GM23338 (cell line): ENCODE results near the gene IKZF1. TPM values are rescaled to one million over a fixed set of nuclear protein-coding genes. Genes with fewer than 3 reads are reported as not detected.

Source experiments
- ATAC-seq: fragments of 200-7000 bp; cut with Tn5 transposase; 3 replicates; pipeline ENCODE4 v1.9.1; 2020
- DNase-seq: peaks from one replicate; pipeline ENCODE4 v3.0.0-alpha.2; 2015; ENCODE audit warnings: low spot score
- H2AFZ ChIP-seq: fragments of 200-600 bp; sonication (generic); 2 replicates; pipeline ENCODE4 v1.8.0; 2016; ENCODE audit warnings: antibody characterized with exemption, mild to moderate bottlenecking, moderate library complexity
- H3F3A ChIP-seq: fragments of 200-600 bp; sonication (generic); replicated peaks from 2 replicates; pipeline ENCODE4 v1.8.0; 2017; ENCODE audit warnings: antibody characterized with exemption, mixed run types, low read depth
- H3K27ac ChIP-seq: fragments of 200-600 bp; sonication (generic); 2 replicates; pipeline ENCODE4 v1.6.1; 2016; ENCODE audit warnings: low read depth
- H3K27me3 ChIP-seq: fragments of 200-600 bp; sonication (generic); 2 replicates; pipeline ENCODE4 v1.8.0; 2016; ENCODE audit warnings: mild to moderate bottlenecking, mixed run types, moderate library complexity; ENCODE audit not compliant: insufficient read depth
- H3K36me3 ChIP-seq: fragments of 200-600 bp; sonication (generic); 2 replicates; pipeline ENCODE4 v1.8.0; 2016; ENCODE audit warnings: mild to moderate bottlenecking; ENCODE audit not compliant: insufficient read depth
- H3K4me1 ChIP-seq: fragments of 200-600 bp; sonication (generic); 2 replicates; pipeline ENCODE4 v1.8.0; 2016; ENCODE audit warnings: mild to moderate bottlenecking, moderate library complexity; ENCODE audit not compliant: insufficient read depth
- H3K4me2 ChIP-seq: fragments of 200-600 bp; sonication (generic); 2 replicates; pipeline ENCODE4 v1.7.1; 2017; ENCODE audit warnings: mixed run types
- H3K4me3 ChIP-seq: fragments of 200-600 bp; sonication (generic); 2 replicates; pipeline ENCODE4 v1.6.1; 2016; ENCODE audit warnings: mixed run types
- H3K79me2 ChIP-seq: fragments of 200-600 bp; sonication (generic); replicated peaks from 2 replicates; pipeline ENCODE4 v1.8.0; 2017; ENCODE audit warnings: mild to moderate bottlenecking; ENCODE audit not compliant: insufficient read depth
- H3K9me2 ChIP-seq: fragments of 200-600 bp; sonication (generic); 2 replicates; pipeline ENCODE4 v1.8.0; 2017; ENCODE audit not compliant: insufficient read depth
- H4K20me1 ChIP-seq: fragments of 200-600 bp; sonication (generic); replicated peaks from 2 replicates; pipeline ENCODE4 v1.8.0; 2017; ENCODE audit warnings: mild to moderate bottlenecking; ENCODE audit not compliant: insufficient read depth
- H3K27ac Mint-ChIP-seq: 2 replicates; pipeline ENCODE4 v1.8.0; 2020; ENCODE audit warnings: inconsistent platforms, mild to moderate bottlenecking, moderate library complexity, mixed read lengths
- H3K27me3 Mint-ChIP-seq: 3 replicates; pipeline ENCODE4 v1.8.0; 2022; ENCODE audit warnings: low read depth, mild to moderate bottlenecking, moderate library complexity, mixed read lengths, inconsistent platforms; ENCODE audit not compliant: insufficient read depth, poor library complexity
- H3K36me3 Mint-ChIP-seq: 3 replicates; pipeline ENCODE4 v1.8.0; 2021; ENCODE audit warnings: low read depth, mild to moderate bottlenecking, inconsistent platforms, moderate library complexity, mixed read lengths
- H3K4me1 Mint-ChIP-seq: 3 replicates; pipeline ENCODE4 v1.8.0; 2020; ENCODE audit warnings: mild to moderate bottlenecking, inconsistent platforms, mixed read lengths
- H3K4me3 Mint-ChIP-seq: 3 replicates; pipeline ENCODE4 v1.8.0; 2021; ENCODE audit warnings: moderate library complexity, mild to moderate bottlenecking, inconsistent platforms, mixed read lengths
- H3K9me3 Mint-ChIP-seq: 3 replicates; pipeline ENCODE4 v1.8.0; 2020; ENCODE audit warnings: moderate library complexity, mild to moderate bottlenecking, inconsistent platforms, mixed read lengths
- CREB1 ChIP-seq: fragments of 250-450 bp; sonication (Bioruptor Pico); IDR thresholded peaks from 2 replicates; pipeline ENCODE4 v1.5.0; 2020; ENCODE audit warnings: low read depth, mild to moderate bottlenecking, moderate library complexity
- EZH2 ChIP-seq: fragments of 200-600 bp; sonication (generic); IDR thresholded peaks from one replicate; pipeline ENCODE4 v1.8.0; 2017; ENCODE audit warnings: antibody characterized with exemption, mild to moderate bottlenecking, low read depth; ENCODE audit not compliant: unreplicated experiment
- EZH2phosphoT487 ChIP-seq: fragments of 200-600 bp; sonication (generic); IDR thresholded peaks from one replicate; pipeline ENCODE4 v1.8.1; 2018; ENCODE audit warnings: antibody characterized with exemption; ENCODE audit not compliant: unreplicated experiment
- JUNB ChIP-seq: IDR thresholded peaks from one replicate; pipeline ENCODE4 v1.6.1; 2016; ENCODE audit warnings: antibody characterized with exemption; ENCODE audit not compliant: unreplicated experiment
- NANOG ChIP-seq: IDR thresholded peaks from 2 replicates; pipeline ENCODE4 v1.6.1; 2016; ENCODE audit warnings: antibody characterized with exemption, borderline replicate concordance
- POLR2AphosphoS5 ChIP-seq: IDR thresholded peaks from 2 replicates; pipeline ENCODE4 v1.6.1; 2016; ENCODE audit warnings: antibody characterized with exemption, low read depth
- STAT1 ChIP-seq: IDR thresholded peaks from one replicate; pipeline ENCODE4 v1.6.1; 2016; ENCODE audit warnings: antibody characterized with exemption; ENCODE audit not compliant: unreplicated experiment
- ZNF114 ChIP-seq: fragments of 250-450 bp; sonication (Bioruptor Pico); IDR thresholded peaks from 2 replicates; pipeline ENCODE4 v1.5.0; 2020; ENCODE audit warnings: mild to moderate bottlenecking, moderate library complexity
- ZNF331 ChIP-seq: fragments of 250-450 bp; sonication (Bioruptor Pico); IDR thresholded peaks from 2 replicates; pipeline ENCODE4 v1.5.0; 2020; ENCODE audit warnings: low read depth, mild to moderate bottlenecking, moderate library complexity
- polyA plus RNA-seq: library from polyadenylated mRNA; unstranded; fragments of >200 nt; fragmentation: Nextera tagmentation; extraction: Ambion mirVana; gene quantifications from 2 replicates; pipeline ENCODE4 v1.2.1, GENCODE V29; 2016
- total RNA-seq: library from RNA; depleted of rRNA; stranded (reverse); fragments of >200 nt; shearing (Covaris generic); gene quantifications from 2 replicates; pipeline ENCODE4 v1.2.3, GENCODE V29; 2014
- TF ChIP-seq, protein P1 (sequence below): fragments of 250-450 bp; sonication (Bioruptor Pico); IDR thresholded peaks from 2 replicates; pipeline ENCODE4 v1.5.0; 2020; ENCODE audit warnings: mild to moderate bottlenecking, moderate library complexity
- TF ChIP-seq, protein P2 (sequence below), 2 experiments: fragments of 200-600 bp in 1 of 2; sonication (generic) in 1 of 2; conservative IDR thresholded peaks; 2 replicates each; pipeline versions ENCODE4 v1.5.1 to v1.6.1; 2016 to 2017; ENCODE audit warnings: antibody characterized with exemption in 2 of 2, low read depth in 2 of 2, mild to moderate bottlenecking in 2 of 2, moderate library complexity in 1 of 2
- TF ChIP-seq, protein P3 (sequence below): IDR thresholded peaks from 2 replicates; pipeline ENCODE4 v1.6.1; 2016; ENCODE audit warnings: antibody characterized with exemption
- TF ChIP-seq, protein P4 (sequence below): IDR thresholded peaks from one replicate; pipeline ENCODE4 v1.6.1; 2018; ENCODE audit warnings: antibody characterized with exemption; ENCODE audit not compliant: unreplicated experiment

Gene IKZF1
- total and polyA plus RNA-seq, 2 experiments from 2014 or later: 0.57 to 1.8 TPM

DNA sequence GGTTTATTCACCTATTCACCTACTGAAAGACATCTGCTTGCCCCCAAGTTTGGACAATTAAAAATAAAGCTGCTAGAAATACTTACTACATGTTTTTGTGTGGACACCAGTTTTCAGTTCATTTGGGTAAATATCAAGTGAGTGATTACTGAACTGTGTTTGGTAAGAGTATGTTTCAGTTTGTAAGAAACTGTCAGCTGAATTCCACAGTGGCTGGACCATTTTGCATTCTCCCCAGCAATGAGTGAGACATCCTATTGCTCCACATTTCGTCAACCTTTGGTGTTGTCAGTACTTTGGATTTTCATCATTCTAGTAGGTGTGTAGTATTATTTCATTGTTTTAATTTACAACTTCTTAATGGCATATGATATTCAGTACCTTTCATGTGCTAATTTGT, 17.4 kb upstream of the IKZF1 start:
- Histone ChIP-seq H3K4me1 (no peaks in the 10 kb centered on the region), H3K36me3 (no peaks in the 10 kb centered on the region), H3K27me3 (no peaks in the 10 kb centered on the region), H3K27ac (no peak overlapping the region), H3F3A (no peaks in the 10 kb centered on the region), H3K9me2 (no peaks in the 10 kb centered on the region), H2AFZ (no peak overlapping the region), H4K20me1 (no peaks in the 10 kb centered on the region), H3K79me2 (no peaks in the 10 kb centered on the region), H3K4me2 (no peak overlapping the region), H3K4me3 (no peak overlapping the region)
- H3K36me3 Mint-ChIP-seq: no peaks in the 10 kb centered on the region
- DNase-seq (no peak), ATAC-seq (no peak)
- no peak overlapping the region for H3K27ac Mint-ChIP-seq
- H3K27me3 Mint-ChIP-seq: no peaks in the 10 kb centered on the region
- H3K4me1 Mint-ChIP-seq: no peaks in the 10 kb centered on the region
- no peaks in the 10 kb centered on the region; the same call in 2 of the 3 replicates for H3K9me3 Mint-ChIP-seq
- no peak overlapping the region for H3K4me3 Mint-ChIP-seq
- TF ChIP-seq ZNF114 (CRISPR knock-in tag) (no peak), EZH2 (no peak), CREB1 (CRISPR knock-in tag) (no peak), EZH2phosphoT487 (no peak), JUNB (no peak), POLR2AphosphoS5 (no peak), NANOG (no peak), STAT1 (no peak), ZNF331 (no peak)
- TF ChIP-seq, protein P1, sequence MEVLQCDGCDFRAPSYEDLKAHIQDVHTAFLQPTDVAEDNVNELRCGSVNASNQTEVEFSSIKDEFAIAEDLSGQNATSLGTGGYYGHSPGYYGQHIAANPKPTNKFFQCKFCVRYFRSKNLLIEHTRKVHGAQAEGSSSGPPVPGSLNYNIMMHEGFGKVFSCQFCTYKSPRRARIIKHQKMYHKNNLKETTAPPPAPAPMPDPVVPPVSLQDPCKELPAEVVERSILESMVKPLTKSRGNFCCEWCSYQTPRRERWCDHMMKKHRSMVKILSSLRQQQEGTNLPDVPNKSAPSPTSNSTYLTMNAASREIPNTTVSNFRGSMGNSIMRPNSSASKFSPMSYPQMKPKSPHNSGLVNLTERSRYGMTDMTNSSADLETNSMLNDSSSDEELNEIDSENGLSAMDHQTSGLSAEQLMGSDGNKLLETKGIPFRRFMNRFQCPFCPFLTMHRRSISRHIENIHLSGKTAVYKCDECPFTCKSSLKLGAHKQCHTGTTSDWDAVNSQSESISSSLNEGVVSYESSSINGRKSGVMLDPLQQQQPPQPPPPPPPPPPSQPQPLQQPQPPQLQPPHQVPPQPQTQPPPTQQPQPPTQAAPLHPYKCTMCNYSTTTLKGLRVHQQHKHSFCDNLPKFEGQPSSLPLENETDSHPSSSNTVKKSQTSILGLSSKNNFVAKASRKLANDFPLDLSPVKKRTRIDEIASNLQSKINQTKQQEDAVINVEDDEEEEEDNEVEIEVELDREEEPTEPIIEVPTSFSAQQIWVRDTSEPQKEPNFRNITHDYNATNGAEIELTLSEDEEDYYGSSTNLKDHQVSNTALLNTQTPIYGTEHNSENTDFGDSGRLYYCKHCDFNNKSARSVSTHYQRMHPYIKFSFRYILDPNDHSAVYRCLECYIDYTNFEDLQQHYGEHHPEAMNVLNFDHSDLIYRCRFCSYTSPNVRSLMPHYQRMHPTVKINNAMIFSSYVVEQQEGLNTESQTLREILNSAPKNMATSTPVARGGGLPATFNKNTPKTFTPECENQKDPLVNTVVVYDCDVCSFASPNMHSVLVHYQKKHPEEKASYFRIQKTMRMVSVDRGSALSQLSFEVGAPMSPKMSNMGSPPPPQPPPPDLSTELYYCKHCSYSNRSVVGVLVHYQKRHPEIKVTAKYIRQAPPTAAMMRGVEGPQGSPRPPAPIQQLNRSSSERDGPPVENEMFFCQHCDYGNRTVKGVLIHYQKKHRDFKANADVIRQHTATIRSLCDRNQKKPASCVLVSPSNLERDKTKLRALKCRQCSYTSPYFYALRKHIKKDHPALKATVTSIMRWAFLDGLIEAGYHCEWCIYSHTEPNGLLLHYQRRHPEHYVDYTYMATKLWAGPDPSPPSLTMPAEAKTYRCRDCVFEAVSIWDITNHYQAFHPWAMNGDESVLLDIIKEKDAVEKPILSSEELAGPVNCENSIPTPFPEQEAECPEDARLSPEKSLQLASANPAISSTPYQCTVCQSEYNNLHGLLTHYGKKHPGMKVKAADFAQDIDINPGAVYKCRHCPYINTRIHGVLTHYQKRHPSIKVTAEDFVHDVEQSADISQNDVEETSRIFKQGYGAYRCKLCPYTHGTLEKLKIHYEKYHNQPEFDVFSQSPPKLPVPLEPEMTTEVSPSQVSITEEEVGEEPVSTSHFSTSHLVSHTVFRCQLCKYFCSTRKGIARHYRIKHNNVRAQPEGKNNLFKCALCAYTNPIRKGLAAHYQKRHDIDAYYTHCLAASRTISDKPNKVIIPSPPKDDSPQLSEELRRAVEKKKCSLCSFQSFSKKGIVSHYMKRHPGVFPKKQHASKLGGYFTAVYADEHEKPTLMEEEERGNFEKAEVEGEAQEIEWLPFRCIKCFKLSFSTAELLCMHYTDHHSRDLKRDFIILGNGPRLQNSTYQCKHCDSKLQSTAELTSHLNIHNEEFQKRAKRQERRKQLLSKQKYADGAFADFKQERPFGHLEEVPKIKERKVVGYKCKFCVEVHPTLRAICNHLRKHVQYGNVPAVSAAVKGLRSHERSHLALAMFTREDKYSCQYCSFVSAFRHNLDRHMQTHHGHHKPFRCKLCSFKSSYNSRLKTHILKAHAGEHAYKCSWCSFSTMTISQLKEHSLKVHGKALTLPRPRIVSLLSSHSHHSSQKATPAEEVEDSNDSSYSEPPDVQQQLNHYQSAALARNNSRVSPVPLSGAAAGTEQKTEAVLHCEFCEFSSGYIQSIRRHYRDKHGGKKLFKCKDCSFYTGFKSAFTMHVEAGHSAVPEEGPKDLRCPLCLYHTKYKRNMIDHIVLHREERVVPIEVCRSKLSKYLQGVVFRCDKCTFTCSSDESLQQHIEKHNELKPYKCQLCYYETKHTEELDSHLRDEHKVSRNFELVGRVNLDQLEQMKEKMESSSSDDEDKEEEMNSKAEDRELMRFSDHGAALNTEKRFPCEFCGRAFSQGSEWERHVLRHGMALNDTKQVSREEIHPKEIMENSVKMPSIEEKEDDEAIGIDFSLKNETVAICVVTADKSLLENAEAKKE (CRISPR knock-in tag): no peak
- TF ChIP-seq, protein P2, sequence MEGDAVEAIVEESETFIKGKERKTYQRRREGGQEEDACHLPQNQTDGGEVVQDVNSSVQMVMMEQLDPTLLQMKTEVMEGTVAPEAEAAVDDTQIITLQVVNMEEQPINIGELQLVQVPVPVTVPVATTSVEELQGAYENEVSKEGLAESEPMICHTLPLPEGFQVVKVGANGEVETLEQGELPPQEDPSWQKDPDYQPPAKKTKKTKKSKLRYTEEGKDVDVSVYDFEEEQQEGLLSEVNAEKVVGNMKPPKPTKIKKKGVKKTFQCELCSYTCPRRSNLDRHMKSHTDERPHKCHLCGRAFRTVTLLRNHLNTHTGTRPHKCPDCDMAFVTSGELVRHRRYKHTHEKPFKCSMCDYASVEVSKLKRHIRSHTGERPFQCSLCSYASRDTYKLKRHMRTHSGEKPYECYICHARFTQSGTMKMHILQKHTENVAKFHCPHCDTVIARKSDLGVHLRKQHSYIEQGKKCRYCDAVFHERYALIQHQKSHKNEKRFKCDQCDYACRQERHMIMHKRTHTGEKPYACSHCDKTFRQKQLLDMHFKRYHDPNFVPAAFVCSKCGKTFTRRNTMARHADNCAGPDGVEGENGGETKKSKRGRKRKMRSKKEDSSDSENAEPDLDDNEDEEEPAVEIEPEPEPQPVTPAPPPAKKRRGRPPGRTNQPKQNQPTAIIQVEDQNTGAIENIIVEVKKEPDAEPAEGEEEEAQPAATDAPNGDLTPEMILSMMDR (conservative IDR thresholded peaks at IDR 0.05; ENCODE audit: low read depth in 2 of 2): no peak
- TF ChIP-seq, protein P3, sequence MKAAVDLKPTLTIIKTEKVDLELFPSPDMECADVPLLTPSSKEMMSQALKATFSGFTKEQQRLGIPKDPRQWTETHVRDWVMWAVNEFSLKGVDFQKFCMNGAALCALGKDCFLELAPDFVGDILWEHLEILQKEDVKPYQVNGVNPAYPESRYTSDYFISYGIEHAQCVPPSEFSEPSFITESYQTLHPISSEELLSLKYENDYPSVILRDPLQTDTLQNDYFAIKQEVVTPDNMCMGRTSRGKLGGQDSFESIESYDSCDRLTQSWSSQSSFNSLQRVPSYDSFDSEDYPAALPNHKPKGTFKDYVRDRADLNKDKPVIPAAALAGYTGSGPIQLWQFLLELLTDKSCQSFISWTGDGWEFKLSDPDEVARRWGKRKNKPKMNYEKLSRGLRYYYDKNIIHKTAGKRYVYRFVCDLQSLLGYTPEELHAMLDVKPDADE: no peak
- TF ChIP-seq, protein P4, sequence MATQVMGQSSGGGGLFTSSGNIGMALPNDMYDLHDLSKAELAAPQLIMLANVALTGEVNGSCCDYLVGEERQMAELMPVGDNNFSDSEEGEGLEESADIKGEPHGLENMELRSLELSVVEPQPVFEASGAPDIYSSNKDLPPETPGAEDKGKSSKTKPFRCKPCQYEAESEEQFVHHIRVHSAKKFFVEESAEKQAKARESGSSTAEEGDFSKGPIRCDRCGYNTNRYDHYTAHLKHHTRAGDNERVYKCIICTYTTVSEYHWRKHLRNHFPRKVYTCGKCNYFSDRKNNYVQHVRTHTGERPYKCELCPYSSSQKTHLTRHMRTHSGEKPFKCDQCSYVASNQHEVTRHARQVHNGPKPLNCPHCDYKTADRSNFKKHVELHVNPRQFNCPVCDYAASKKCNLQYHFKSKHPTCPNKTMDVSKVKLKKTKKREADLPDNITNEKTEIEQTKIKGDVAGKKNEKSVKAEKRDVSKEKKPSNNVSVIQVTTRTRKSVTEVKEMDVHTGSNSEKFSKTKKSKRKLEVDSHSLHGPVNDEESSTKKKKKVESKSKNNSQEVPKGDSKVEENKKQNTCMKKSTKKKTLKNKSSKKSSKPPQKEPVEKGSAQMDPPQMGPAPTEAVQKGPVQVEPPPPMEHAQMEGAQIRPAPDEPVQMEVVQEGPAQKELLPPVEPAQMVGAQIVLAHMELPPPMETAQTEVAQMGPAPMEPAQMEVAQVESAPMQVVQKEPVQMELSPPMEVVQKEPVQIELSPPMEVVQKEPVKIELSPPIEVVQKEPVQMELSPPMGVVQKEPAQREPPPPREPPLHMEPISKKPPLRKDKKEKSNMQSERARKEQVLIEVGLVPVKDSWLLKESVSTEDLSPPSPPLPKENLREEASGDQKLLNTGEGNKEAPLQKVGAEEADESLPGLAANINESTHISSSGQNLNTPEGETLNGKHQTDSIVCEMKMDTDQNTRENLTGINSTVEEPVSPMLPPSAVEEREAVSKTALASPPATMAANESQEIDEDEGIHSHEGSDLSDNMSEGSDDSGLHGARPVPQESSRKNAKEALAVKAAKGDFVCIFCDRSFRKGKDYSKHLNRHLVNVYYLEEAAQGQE: no peak
